Measurements from ENCODE around the gene RAB23. TPM values are rescaled to one million over a fixed set of nuclear protein-coding genes. Genes with fewer than 3 reads are reported as not detected.
A peak's percentile ranks its signal among the peaks of the same experiment; 100 is the strongest.

Gene RAB23
- total and polyA plus RNA-seq, 2 experiments from 2014 or later, result 11.9 to 14.7 TPM

- Histone ChIP-seq H3K9me3 (ENCODE audit: low read depth) (no peaks in the 10 kb centered on the region), H3K27me3 (no peaks in the 10 kb centered on the region), H3K4me1 (ENCODE audit: low read depth) (no peaks in the 10 kb centered on the region), H3K4me3 (no peak overlapping the region), H3K27ac (no peak overlapping the region), H3K36me3 (no peaks in the 10 kb centered on the region)
- TF ChIP-seq CTCF (IDR thresholded peaks at IDR 0.05; ENCODE audit: low read depth, low read length), result no peak
- DNase-seq (ENCODE audit: low read depth in 1 of 2, low spot score in 1 of 2), result peak in 1 of 2 donors; percentile 31
These were observed 34.4 kb upstream of the RAB23 start for GRCh38 chr6:57256541-57256940.

- no peak for TF ChIP-seq CTCF (IDR thresholded peaks at IDR 0.05; ENCODE audit: low read depth, low read length)
- H3K4me1 ChIP-seq (ENCODE audit: low read depth), result no peaks in the 10 kb centered on the region
- no peaks in the 10 kb centered on the region for H3K27me3 ChIP-seq
- H3K9me3 ChIP-seq (ENCODE audit: low read depth), result no peaks in the 10 kb centered on the region
- no peaks in the 10 kb centered on the region for H3K36me3 ChIP-seq
- no peak for DNase-seq (ENCODE audit: low read depth in 1 of 2, low spot score in 1 of 2)
- H3K27ac ChIP-seq, result no peak overlapping the region
- H3K4me3 ChIP-seq, result no peak overlapping the region
These were observed 33.5 kb upstream of the RAB23 start for GRCh38 chr6:57255451-57256169.

- Histone ChIP-seq H3K27ac (no peak overlapping the region), H3K4me1 (ENCODE audit: low read depth) (no peaks in the 10 kb centered on the region), H3K9me3 (ENCODE audit: low read depth) (no peaks in the 10 kb centered on the region), H3K4me3 (no peak overlapping the region), H3K36me3 (no peaks in the 10 kb centered on the region), H3K27me3 (no peaks in the 10 kb centered on the region)
- no peak for TF ChIP-seq CTCF (IDR thresholded peaks at IDR 0.05; ENCODE audit: low read depth, low read length)
- DNase-seq (ENCODE audit: low read depth in 1 of 2, low spot score in 1 of 2), result no peak
These were observed 32.1 kb upstream of the RAB23 start for GRCh38 chr6:57254055-57254717.

GRCh38 chr6:57252975-57253374, 30.9 kb upstream of the RAB23 start:
- no peak for TF ChIP-seq CTCF (IDR thresholded peaks at IDR 0.05; ENCODE audit: low read depth, low read length)
- peak in 1 of 2 donors; percentile 44 for DNase-seq (ENCODE audit: low read depth in 1 of 2, low spot score in 1 of 2)
- no peak overlapping the region for H3K27ac ChIP-seq
- no peaks in the 10 kb centered on the region for H3K4me1 ChIP-seq (ENCODE audit: low read depth)
- no peak overlapping the region for H3K4me3 ChIP-seq
- H3K36me3 ChIP-seq, result no peaks in the 10 kb centered on the region
- no peaks in the 10 kb centered on the region for H3K9me3 ChIP-seq (ENCODE audit: low read depth)
- H3K27me3 ChIP-seq, result no peaks in the 10 kb centered on the region

GRCh38 chr6:57252137-57252536, 30.0 kb upstream of the RAB23 start:
- no peaks in the 10 kb centered on the region for H3K4me1 ChIP-seq (ENCODE audit: low read depth)
- H3K9me3 ChIP-seq (ENCODE audit: low read depth), result no peaks in the 10 kb centered on the region
- no peak for TF ChIP-seq CTCF (IDR thresholded peaks at IDR 0.05; ENCODE audit: low read depth, low read length)
- H3K4me3 ChIP-seq, result no peak overlapping the region
- no peaks in the 10 kb centered on the region for H3K36me3 ChIP-seq
- H3K27me3 ChIP-seq, result no peaks in the 10 kb centered on the region
- DNase-seq (ENCODE audit: low read depth in 1 of 2, low spot score in 1 of 2), result no peak
- H3K27ac ChIP-seq, result no peak overlapping the region

Measured in cardiac muscle cell (in vitro differentiated cells and primary cell).